GM18909 (cell line): ENCODE measurements around the gene TLR8.
"Not testable (repeated sequence)": the region's sequence is repeated elsewhere in the genome, so short reads cannot be mapped to it uniquely, and the experiment has no call there.

Experiments
- ATAC-seq: cut with Tn5 transposase; IDR thresholded peaks from one replicate; pipeline ENCODE4 v1.9.1; 2021; ENCODE audit warnings: mild to moderate bottlenecking; ENCODE audit not compliant: unreplicated experiment, poor library complexity

Gene TLR8

DNA sequence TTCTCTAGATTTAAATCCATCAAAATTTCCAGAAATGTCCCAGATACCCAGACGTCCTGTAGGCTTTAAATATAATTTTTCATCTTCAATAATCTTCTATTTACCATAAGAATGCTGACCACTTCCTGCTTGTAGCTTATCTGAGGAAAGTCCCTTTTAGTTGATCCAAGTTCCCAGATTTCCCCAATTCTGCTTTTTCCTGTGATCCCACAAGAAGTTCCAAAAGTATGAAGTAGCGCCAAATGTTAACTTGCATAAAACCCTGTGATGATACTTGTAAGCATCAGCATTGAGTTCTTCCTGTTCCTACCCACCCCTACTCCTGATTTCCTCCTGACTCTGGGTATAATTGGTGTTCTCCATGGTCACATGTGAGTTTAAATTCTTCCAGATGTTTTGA lies 10.6 kb upstream of the TLR8 start:
- no peak for ATAC-seq

DNA sequence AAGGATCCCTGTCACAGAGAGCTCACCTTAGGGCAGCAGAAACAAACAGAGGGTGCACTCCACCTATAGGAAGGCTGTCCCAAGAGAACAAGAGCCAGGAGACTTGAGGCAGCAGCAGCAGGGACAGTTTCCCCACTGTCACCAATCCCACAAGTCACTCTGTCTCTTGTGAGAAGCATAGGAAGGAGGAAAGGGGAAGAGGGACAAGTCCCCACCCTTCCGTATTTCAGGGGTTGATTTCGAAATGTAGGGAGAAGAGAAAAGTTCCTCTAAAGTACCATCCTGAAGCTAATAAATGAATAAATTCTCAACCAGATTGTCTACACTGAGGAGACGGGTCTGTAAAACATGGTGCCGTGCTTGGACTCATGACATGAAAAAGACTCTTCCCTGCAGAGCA lies 9.5 kb upstream of the TLR8 start:
- no peak for ATAC-seq

- ATAC-seq: no peak
Measured at GRCh38 chrX:12898073-12898472, 8.3 kb upstream of the TLR8 start.

GRCh38 chrX:12899506-12899905 lies 6.9 kb upstream of the TLR8 start:
- ATAC-seq: no peak

DNA sequence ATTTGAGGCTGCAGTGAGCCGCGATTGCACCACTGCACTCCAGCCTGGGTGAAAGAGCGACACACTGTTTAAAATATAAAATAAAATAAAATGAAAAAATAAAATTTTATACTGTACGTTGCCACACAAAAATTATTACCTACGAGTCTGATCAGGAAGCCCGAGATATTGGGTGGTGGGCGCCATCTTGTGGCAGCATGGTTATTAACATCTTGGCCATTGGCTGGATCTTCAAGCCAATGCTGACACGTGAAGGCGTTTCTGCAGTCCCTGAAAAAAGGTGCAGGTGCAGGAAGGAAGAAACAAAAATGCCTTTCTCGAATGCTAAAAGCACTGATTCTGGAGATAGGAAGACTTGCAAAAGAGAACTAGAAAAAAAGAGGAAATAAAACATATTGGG lies 4.9 kb upstream of the TLR8 start:
- ATAC-seq: peak; percentile 60

GRCh38 chrX:12903646-12904045 lies 2.8 kb upstream of the TLR8 start:
- no peak for ATAC-seq

- ATAC-seq: no peak
Measured at GRCh38 chrX:12910423-12911121, 4.2 kb downstream of the TLR8 start.

DNA sequence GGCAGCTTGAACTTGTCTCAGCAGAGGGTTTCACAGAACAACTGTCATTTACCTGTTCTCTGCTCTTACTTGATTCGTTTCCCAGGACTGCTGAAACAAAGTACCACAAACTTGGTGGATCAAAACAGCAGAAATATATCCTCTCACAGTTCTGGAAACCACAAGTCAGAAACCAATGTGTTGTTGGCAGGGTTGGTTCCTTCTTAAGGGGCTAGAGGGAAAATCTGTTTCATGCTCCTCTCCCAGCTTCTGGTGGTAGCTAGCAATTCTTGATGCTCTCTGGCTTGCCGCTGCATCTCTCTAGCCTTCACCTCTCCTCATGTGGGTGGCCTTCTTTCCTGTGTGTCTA lies 4.7 kb downstream of the TLR8 start:
- no peak for ATAC-seq

- ATAC-seq: no peak
Measured at GRCh38 chrX:12912791-12913482, 6.5 kb downstream of the TLR8 start.

GRCh38 chrX:12917753-12918152 lies 11.3 kb downstream of the TLR8 start:
- ATAC-seq: no peak

DNA sequence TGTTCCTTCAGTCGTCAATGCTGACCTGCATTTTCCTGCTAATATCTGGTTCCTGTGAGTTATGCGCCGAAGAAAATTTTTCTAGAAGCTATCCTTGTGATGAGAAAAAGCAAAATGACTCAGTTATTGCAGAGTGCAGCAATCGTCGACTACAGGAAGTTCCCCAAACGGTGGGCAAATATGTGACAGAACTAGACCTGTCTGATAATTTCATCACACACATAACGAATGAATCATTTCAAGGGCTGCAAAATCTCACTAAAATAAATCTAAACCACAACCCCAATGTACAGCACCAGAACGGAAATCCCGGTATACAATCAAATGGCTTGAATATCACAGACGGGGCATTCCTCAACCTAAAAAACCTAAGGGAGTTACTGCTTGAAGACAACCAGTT lies 12.6 kb downstream of the TLR8 start:
- no peak for ATAC-seq

GRCh38 chrX:12919620-12920019 lies 13.2 kb downstream of the TLR8 start:
- no peak for ATAC-seq

DNA sequence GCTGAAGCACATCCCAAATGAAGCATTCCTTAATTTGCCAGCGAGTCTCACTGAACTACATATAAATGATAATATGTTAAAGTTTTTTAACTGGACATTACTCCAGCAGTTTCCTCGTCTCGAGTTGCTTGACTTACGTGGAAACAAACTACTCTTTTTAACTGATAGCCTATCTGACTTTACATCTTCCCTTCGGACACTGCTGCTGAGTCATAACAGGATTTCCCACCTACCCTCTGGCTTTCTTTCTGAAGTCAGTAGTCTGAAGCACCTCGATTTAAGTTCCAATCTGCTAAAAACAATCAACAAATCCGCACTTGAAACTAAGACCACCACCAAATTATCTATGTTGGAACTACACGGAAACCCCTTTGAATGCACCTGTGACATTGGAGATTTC lies 14.6 kb downstream of the TLR8 start:
- ATAC-seq: no peak

DNA sequence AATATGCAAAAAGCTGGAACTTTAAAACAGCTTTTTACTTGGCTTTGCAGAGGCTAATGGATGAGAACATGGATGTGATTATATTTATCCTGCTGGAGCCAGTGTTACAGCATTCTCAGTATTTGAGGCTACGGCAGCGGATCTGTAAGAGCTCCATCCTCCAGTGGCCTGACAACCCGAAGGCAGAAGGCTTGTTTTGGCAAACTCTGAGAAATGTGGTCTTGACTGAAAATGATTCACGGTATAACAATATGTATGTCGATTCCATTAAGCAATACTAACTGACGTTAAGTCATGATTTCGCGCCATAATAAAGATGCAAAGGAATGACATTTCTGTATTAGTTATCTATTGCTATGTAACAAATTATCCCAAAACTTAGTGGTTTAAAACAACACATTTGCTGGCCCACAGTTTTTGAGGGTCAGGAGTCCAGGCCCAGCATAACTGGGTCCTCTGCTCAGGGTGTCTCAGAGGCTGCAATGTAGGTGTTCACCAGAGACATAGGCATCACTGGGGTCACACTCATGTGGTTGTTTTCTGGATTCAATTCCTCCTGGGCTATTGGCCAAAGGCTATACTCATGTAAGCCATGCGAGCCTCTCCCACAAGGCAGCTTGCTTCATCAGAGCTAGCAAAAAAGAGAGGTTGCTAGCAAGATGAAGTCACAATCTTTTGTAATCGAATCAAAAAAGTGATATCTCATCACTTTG lies 15.6 kb downstream of the TLR8 start:
- no peak for ATAC-seq

GRCh38 chrX:12922599-12922919 lies 16.1 kb downstream of the TLR8 start:
- ATAC-seq: no peak

DNA sequence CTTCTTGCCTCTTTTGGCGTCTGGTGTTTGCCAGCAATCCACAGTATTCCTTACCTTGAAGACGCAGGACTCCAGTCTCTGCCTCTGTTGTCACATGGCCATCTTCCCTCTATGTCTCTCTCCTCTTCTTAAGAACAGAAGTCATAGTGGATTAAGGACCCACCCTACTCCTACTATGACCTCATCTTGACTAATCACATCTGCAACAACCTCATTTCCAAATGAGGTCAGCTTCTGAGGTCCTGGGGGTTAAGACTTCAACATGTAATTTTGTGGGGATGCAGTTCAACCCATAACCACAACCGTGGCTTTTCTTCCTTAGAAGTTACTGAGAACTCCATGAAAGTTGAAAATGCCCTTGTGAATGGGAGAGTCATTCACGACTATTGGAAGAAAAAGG lies 23.3 kb downstream of the TLR8 start:
- ATAC-seq: no peak

DNA sequence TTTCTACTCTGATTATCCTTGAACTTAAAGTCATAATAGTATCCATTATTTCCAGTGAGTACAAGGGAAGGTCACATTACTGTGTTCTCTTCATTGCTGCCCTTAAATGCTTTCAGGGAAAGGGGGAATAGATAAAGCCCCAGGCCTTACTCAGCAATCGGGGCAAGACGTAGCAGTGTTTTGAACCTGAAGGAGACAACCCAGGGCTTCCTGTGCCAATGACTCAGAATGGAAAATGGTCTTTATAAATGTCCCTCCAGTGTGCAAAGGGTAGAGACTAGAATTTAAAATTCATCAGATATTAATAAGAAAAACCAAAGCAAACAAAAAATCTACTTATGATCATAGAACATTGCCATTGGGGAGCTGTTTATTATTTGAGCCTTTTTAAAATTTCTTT lies 23.7 kb downstream of the TLR8 start:
- no peak for ATAC-seq

DNA sequence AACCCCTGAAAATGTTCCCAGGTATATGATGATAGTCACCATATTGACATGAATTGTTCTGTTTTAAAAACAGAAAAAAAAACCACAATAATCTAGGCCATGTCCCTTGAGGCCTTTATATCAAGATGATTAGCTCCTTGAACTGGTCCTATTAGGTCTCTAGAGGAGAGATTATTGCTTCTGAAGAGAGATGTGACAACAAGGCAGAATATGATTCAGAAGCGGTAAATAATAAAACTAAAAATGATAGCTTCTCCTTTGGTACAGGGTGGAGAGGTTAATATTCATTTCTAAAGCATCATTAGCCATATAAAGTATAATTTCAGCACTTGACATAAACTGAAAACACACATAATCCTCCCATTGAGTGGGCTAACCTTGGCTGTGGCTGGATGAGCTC lies 25.8 kb downstream of the TLR8 start:
- ATAC-seq: no peak

DNA sequence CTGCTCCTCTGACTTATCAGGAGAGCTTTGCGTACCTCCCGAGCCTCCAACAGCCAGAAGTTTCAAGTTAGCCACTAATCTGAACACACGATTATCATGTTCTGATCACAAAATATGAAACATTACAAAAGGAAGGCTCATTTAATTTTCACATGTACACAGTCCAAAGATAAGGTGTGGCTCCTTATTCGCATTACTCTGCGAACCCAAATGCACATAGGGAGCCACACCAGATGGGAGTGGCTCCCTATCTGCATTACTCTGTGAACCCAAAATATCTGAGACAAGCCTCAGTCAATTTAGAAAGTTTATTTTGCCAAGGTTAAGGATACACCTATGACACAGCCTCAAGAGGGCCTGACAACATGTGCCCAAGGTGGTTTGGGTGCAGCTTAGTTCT lies 28.4 kb downstream of the TLR8 start:
- ATAC-seq: no peak

DNA sequence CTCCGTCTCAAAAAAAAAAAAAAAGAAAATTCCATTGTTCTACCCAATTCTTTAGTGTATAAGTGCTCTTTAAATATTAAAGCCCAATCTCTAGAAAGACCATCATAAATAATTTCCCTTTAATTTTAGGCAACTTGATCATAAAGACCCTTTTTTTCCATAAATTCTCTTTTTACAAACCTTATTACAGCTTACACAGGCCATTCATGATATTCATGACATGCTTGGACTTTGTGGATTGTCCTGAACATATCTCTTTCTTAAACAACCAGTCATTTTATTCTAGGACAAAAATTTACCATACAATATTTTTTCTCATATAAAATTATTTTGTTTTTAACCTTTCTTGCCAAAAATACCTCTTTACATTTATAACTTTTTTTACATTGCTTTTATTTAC lies 30.5 kb downstream of the TLR8 start:
- ATAC-seq: no peak

- not testable (repeated sequence) for ATAC-seq
Measured at GRCh38 chrX:12940471-12940870, 34.1 kb downstream of the TLR8 start.

- not testable (repeated sequence) for ATAC-seq
Measured at GRCh38 chrX:12943592-12943991, 37.2 kb downstream of the TLR8 start.
